ENCODE measurements around the gene HTR2A. TPM values are rescaled to one million over a fixed set of nuclear protein-coding genes. Genes with fewer than 3 reads are reported as not detected.

The HTR2A gene
- total RNA-seq, 1 donor from 2014 or later: 0.19 TPM

DNA sequence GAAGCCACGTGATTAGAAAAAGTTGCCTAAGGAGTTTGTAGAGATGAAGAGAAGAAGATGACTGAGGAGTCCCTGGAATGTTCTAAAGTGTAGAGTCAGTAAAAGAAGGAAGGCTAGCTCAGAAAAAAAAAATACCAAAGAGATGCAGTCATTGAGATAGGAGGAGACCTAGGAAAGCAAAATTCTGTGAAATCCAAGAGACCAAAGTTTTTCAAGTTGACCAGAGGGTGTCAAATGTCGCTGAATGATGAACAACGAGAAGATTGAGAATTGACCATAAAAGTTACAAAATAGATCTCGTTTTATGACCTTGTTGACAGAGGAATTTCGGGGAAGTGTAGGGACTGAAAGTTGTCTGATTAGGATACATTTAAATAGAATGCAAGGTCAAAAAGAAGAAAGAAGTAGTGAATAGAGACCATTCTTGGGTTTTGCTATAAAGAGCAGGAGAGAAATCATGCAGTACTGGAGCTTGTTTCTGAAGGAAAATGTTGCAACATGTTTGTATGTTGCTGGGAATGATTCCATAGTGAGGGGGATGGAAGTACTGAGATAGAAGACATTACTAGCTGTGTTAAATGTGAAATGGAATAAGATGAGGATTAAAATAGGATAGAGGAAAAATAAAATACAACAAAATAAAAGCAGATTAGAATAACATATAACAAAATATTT lies 30.2 kb upstream of the HTR2A start:
- no peak overlapping the region for H3K27ac Mint-ChIP-seq
- H3K4me2 ChIP-seq: no peak overlapping the region

GRCh38 chr13:46925486-46925885 lies 28.6 kb upstream of the HTR2A start:
- Histone ChIP-seq H3F3A (ENCODE audit: low read depth) (no peaks in the 10 kb centered on the region), H3K27me3 (no peaks in the 10 kb centered on the region), H3K36me3 (no peaks in the 10 kb centered on the region), H3K79me2 (ENCODE audit: low read depth) (no peaks in the 10 kb centered on the region), H3K9ac (no peak overlapping the region), H3K27ac (no peak overlapping the region), H4K20me1 (ENCODE audit: low read depth) (no peaks in the 10 kb centered on the region), H2AFZ (replicated peaks) (no peak overlapping the region), H3K4me3 (no peak overlapping the region), H3K9me3 (ENCODE audit: low read depth) (no peaks in the 10 kb centered on the region), H3K4me1 (no peaks in the 10 kb centered on the region), H3K4me2 (no peak overlapping the region)
- H3K4me1 Mint-ChIP-seq: no peaks in the 10 kb centered on the region
- H3K27me3 Mint-ChIP-seq (ENCODE audit: insufficient read depth, low read depth): no peaks in the 10 kb centered on the region
- no peak overlapping the region for H3K27ac Mint-ChIP-seq
- no peaks in the 10 kb centered on the region for H3K36me3 Mint-ChIP-seq
- no peak for DNase-seq (ENCODE audit: low spot score)
- H3K9me3 Mint-ChIP-seq: no peaks in the 10 kb centered on the region
- no peak overlapping the region for H3K4me3 Mint-ChIP-seq
- no peak for TF ChIP-seq EZH2phosphoT487 (IDR thresholded peaks at IDR 0.05)
- no peak for TF ChIP-seq EZH2 (IDR thresholded peaks at IDR 0.05)
- no peak for TF ChIP-seq CTCF (IDR thresholded peaks at IDR 0.05)

More for the DNA sequence above, 30.2 kb upstream of the HTR2A start:
- Histone ChIP-seq H3K27ac (no peak overlapping the region), H2AFZ (replicated peaks) (no peak overlapping the region), H3K4me1 (no peaks in the 10 kb centered on the region), H3K27me3 (no peaks in the 10 kb centered on the region), H3K79me2 (ENCODE audit: low read depth) (no peaks in the 10 kb centered on the region), H3K36me3 (no peaks in the 10 kb centered on the region), H3K9me3 (ENCODE audit: low read depth) (no peaks in the 10 kb centered on the region), H3K4me3 (no peak overlapping the region), H4K20me1 (ENCODE audit: low read depth) (no peaks in the 10 kb centered on the region), H3F3A (ENCODE audit: low read depth) (no peaks in the 10 kb centered on the region), H3K9ac (no peak overlapping the region)
- no peaks in the 10 kb centered on the region for H3K27me3 Mint-ChIP-seq (ENCODE audit: insufficient read depth, low read depth)
- no peak for DNase-seq (ENCODE audit: low spot score)
- TF ChIP-seq EZH2 (IDR thresholded peaks at IDR 0.05): no peak
- no peak for TF ChIP-seq EZH2phosphoT487 (IDR thresholded peaks at IDR 0.05)
- TF ChIP-seq CTCF (IDR thresholded peaks at IDR 0.05): no peak
- peaks cover 5% of the 10 kb centered on the region for H3K9me3 Mint-ChIP-seq
- no peaks in the 10 kb centered on the region for H3K36me3 Mint-ChIP-seq
- H3K4me3 Mint-ChIP-seq: no peak overlapping the region
- H3K4me1 Mint-ChIP-seq: no peaks in the 10 kb centered on the region

- Mint-ChIP-seq H3K27me3 (ENCODE audit: insufficient read depth, low read depth) (no peaks in the 10 kb centered on the region), H3K4me3 (no peak overlapping the region)
- H3K27ac ChIP-seq: no peak overlapping the region
These were observed 17.5 kb upstream of the HTR2A start for GRCh38 chr13:46914341-46914740.

More at GRCh38 chr13:46914341-46914740, 17.5 kb upstream of the HTR2A start:
- Histone ChIP-seq H3K4me2 (no peak overlapping the region), H3K79me2 (ENCODE audit: low read depth) (no peaks in the 10 kb centered on the region), H3K9ac (no peak overlapping the region), H3F3A (ENCODE audit: low read depth) (no peaks in the 10 kb centered on the region), H3K36me3 (no peaks in the 10 kb centered on the region), H3K27me3 (no peaks in the 10 kb centered on the region), H3K9me3 (ENCODE audit: low read depth) (peaks cover 3% of the 10 kb centered on the region), H4K20me1 (ENCODE audit: low read depth) (no peaks in the 10 kb centered on the region), H3K4me1 (no peaks in the 10 kb centered on the region), H3K4me3 (no peak overlapping the region), H2AFZ (replicated peaks) (no peak overlapping the region)
- H3K27ac Mint-ChIP-seq: no peak overlapping the region
- peaks cover 2% of the 10 kb centered on the region for H3K9me3 Mint-ChIP-seq
- DNase-seq (ENCODE audit: low spot score): no peak
- H3K36me3 Mint-ChIP-seq: no peaks in the 10 kb centered on the region
- TF ChIP-seq CTCF (IDR thresholded peaks at IDR 0.05) (no peak), EZH2phosphoT487 (IDR thresholded peaks at IDR 0.05) (no peak), EZH2 (IDR thresholded peaks at IDR 0.05) (no peak)
- H3K4me1 Mint-ChIP-seq: no peaks in the 10 kb centered on the region

Data from neural progenitor cell (in vitro differentiated cells).